Fibroblast of lung (primary cell): ENCODE measurements around the gene DSP.

Experiments
- EZH2 ChIP-seq: IDR thresholded peaks from 2 replicates; pipeline ENCODE4 v1.5.1; 2012; ENCODE audit warnings: low read length, control low read depth, mild to moderate bottlenecking; ENCODE audit errors: missing control alignments
- TF ChIP-seq, protein P1 (sequence below), 2 donors: IDR thresholded peaks in 1 of 2; conservative IDR thresholded peaks in 1 of 2; 1 replicate in 1 of 2; 2 replicates in 1 of 2; pipeline ENCODE4 v1.5.1; 2011 to 2012; ENCODE audit warnings: low read length in 2 of 2, control low read depth in 1 of 2, inconsistent platforms in 1 of 2, low read depth in 1 of 2, mild to moderate bottlenecking in 1 of 2

GRCh38 chr6:7543789-7544424, 2.4 kb downstream of the DSP start:
- TF ChIP-seq, protein P1, sequence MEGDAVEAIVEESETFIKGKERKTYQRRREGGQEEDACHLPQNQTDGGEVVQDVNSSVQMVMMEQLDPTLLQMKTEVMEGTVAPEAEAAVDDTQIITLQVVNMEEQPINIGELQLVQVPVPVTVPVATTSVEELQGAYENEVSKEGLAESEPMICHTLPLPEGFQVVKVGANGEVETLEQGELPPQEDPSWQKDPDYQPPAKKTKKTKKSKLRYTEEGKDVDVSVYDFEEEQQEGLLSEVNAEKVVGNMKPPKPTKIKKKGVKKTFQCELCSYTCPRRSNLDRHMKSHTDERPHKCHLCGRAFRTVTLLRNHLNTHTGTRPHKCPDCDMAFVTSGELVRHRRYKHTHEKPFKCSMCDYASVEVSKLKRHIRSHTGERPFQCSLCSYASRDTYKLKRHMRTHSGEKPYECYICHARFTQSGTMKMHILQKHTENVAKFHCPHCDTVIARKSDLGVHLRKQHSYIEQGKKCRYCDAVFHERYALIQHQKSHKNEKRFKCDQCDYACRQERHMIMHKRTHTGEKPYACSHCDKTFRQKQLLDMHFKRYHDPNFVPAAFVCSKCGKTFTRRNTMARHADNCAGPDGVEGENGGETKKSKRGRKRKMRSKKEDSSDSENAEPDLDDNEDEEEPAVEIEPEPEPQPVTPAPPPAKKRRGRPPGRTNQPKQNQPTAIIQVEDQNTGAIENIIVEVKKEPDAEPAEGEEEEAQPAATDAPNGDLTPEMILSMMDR (conservative IDR thresholded peaks at IDR 0.05 in 1 of 2, IDR thresholded peaks at IDR 0.05 in 1 of 2; ENCODE audit: low read depth in 1 of 2, low read length in 2 of 2): no peak
- TF ChIP-seq EZH2: no peak
